HFF-Myc (cell line): ENCODE results near the gene MB21D2.

Source experiments
- DNase-seq: peaks from one replicate; pipeline ENCODE4 v3.0.0-alpha.2; 2011; ENCODE audit warnings: low read depth; ENCODE audit errors: extremely low read depth
- H3K4me3 ChIP-seq: replicated peaks from 2 replicates; pipeline ENCODE4 v1.5.1; 2011; ENCODE audit warnings: low read depth, mild to moderate bottlenecking, control low read depth, low read length
- TF ChIP-seq, protein P1 (sequence below): IDR thresholded peaks from 2 replicates; pipeline ENCODE4 v1.5.1; 2012; ENCODE audit warnings: mild to moderate bottlenecking, low read depth, low read length, control low read depth; ENCODE audit errors: missing control alignments

Gene MB21D2

DNA sequence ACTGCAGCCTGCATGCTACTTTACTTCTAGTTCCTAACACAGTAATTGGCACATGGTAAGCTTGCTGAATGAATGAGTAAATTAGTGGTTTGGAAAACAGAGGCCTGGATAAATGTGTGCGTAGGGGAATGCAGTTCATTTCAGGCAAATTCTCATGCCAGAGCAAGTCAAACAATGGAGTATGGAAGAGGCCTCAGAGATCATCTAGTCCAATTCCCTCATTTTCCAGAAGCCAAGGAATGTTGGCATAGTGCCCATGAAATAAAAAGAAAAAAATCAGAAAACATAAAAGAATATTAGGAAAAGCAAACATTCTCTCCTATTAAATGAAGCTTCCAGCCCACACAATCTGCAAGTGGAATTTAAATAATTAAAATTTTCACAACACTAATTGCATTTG is 92.4 kb downstream of the MB21D2 start:
- no peak overlapping the region for H3K4me3 ChIP-seq
- DNase-seq = no peak
- TF ChIP-seq, protein P1, sequence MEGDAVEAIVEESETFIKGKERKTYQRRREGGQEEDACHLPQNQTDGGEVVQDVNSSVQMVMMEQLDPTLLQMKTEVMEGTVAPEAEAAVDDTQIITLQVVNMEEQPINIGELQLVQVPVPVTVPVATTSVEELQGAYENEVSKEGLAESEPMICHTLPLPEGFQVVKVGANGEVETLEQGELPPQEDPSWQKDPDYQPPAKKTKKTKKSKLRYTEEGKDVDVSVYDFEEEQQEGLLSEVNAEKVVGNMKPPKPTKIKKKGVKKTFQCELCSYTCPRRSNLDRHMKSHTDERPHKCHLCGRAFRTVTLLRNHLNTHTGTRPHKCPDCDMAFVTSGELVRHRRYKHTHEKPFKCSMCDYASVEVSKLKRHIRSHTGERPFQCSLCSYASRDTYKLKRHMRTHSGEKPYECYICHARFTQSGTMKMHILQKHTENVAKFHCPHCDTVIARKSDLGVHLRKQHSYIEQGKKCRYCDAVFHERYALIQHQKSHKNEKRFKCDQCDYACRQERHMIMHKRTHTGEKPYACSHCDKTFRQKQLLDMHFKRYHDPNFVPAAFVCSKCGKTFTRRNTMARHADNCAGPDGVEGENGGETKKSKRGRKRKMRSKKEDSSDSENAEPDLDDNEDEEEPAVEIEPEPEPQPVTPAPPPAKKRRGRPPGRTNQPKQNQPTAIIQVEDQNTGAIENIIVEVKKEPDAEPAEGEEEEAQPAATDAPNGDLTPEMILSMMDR = no peak

DNA sequence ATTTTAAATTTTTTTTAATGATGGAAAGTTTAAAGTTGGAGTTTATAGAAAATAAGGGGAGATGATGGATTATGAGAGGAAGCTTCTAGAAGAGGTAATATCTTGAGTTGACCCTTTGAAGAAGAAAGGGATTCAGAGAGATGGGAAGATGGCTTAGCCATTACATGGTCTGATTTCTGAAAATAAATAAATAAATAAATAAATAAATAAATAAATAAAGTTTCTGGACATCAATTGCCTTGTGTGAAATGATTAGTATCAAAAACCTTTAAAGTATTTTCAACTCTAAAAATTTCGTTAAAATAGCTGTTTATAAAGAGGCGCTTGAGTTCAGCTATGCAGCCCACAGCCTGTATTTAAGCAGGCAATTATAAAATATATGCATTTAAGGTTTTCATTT is 93.3 kb downstream of the MB21D2 start:
- H3K4me3 ChIP-seq = no peak overlapping the region
- no peak for DNase-seq
- TF ChIP-seq, protein P1 = no peak

DNA sequence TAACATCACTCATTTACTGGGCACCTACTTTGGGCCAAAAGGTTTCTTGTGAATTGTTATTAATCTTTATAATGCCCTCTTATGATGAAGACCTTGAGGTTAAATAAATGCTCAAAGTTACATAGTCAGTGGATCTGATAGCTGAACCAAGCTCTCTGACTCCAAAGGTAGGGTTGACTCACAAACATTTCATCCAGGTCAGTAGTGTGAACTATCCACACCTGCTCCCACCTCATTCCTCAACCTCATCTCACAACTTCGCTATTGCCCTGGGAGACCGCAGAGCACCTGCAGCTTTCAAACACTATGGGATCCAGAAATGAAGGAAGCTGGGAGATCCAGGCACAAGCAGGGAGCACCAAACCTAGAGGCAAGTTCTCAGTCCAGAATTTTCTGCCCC is 96.5 kb downstream of the MB21D2 start:
- no peak overlapping the region for H3K4me3 ChIP-seq
- TF ChIP-seq, protein P1 = no peak
- DNase-seq = no peak

DNA sequence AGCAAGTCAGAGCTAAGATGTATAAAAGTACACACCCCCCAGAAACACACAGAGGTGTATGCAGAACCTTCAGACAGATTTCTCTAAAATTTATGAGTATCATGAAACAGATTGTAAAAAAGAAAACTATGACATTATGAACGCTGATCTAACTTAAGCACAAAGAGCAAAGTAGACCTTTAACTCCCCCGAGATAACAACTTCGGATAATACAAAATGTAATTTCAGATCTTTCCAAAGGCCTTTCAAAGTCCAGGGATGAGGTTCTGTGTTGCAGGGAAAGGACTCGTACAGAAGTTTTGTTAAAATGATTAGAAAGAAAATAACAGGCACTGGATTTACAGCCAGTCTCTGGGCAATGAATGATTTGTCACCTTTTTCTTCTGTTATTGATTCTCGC is 97.5 kb downstream of the MB21D2 start:
- DNase-seq = no peak
- no peak overlapping the region for H3K4me3 ChIP-seq
- TF ChIP-seq, protein P1 = no peak

- peak; percentile 31 for DNase-seq
- TF ChIP-seq, protein P1 = no peak
- no peak overlapping the region for H3K4me3 ChIP-seq
Observed at GRCh38 chr3:192819001-192819569, 98.6 kb downstream of the MB21D2 start.

- H3K4me3 ChIP-seq = no peak overlapping the region
- TF ChIP-seq, protein P1 = no peak
- no peak for DNase-seq
Observed at GRCh38 chr3:192818126-192818525, 99.5 kb downstream of the MB21D2 start.

GRCh38 chr3:192817506-192817905 is 100.2 kb downstream of the MB21D2 start:
- no peak overlapping the region for H3K4me3 ChIP-seq
- TF ChIP-seq, protein P1 = no peak
- DNase-seq = no peak
